B cell (primary cell): ENCODE results near the gene SZT2. TPM values are rescaled to one million over a fixed set of nuclear protein-coding genes. Genes with fewer than 3 reads are reported as not detected.

Experiments used
- ATAC-seq: fragments of 200-7000 bp; cut with Tn5 transposase; one replicate; pipeline ENCODE4 v1.10.0; 2021; ENCODE audit warnings: low read depth, mild to moderate bottlenecking, moderate number of reproducible peaks, moderate library complexity
- CTCF ChIA-PET: fragments of 350-600 bp; sonication (Branson Sonifier 250); formaldehyde crosslinking; loops from one replicate; lab custom pipeline; 2021; ENCODE audit warnings: antibody characterized with exemption, inconsistent platforms; lab: Charles Lee
- POLR2A ChIA-PET: fragments of 350-600 bp; sonication (Branson Sonifier 250); formaldehyde crosslinking; loops from one replicate; lab custom pipeline; 2021; ENCODE audit warnings: antibody characterized with exemption; lab: Charles Lee
- DNase-seq: peaks from one replicate; pipeline ENCODE4 v3.0.0; 2013
- H2AFZ ChIP-seq: 2 replicates; pipeline ENCODE4 v1.6.1; 2012; ENCODE audit warnings: mild to moderate bottlenecking, low read depth, low read length; ENCODE audit not compliant: insufficient read depth, poor library complexity, severe bottlenecking
- H3K27ac ChIP-seq, 2 donors: 1 replicate in 1 of 2; 2 replicates in 1 of 2; pipeline ENCODE4 v1.5.1; 2012 to 2013; ENCODE audit warnings: low read length in 2 of 2, mild to moderate bottlenecking in 2 of 2, moderate library complexity in 1 of 2
- H3K27me3 ChIP-seq, 4 experiments: fragments of 200-600 bp in 1 of 4; sonication (generic) in 1 of 4; replicated peaks in 1 of 4; 1 replicate in 2 of 4; 2 replicates in 2 of 4; pipeline versions ENCODE4 v1.6.1 to v1.7.0; 2013 to 2016; ENCODE audit warnings: low read length in 3 of 4, mild to moderate bottlenecking in 2 of 4, mixed read lengths in 1 of 4, moderate library complexity in 1 of 4; ENCODE audit not compliant: insufficient read depth in 4 of 4, control insufficient read depth in 3 of 4; ENCODE audit errors: control extremely low read depth in 1 of 4
- H3K36me3 ChIP-seq, 2 experiments: replicated peaks in 1 of 2; 1 replicate in 1 of 2; 2 replicates in 1 of 2; pipeline versions ENCODE4 v1.6.1 to v1.7.1; 2013; ENCODE audit warnings: low read length in 1 of 2; ENCODE audit not compliant: insufficient read depth in 2 of 2, control insufficient read depth in 1 of 2; ENCODE audit errors: control extremely low read depth in 1 of 2, extremely low read depth in 1 of 2
- H3K4me1 ChIP-seq, 2 donors: fragments of 200-600 bp in 1 of 2; sonication (generic) in 1 of 2; 1 replicate in 1 of 2; 2 replicates in 1 of 2; pipeline versions ENCODE4 v1.5.1 to v1.6.1; 2013 to 2017; ENCODE audit warnings: low read length in 2 of 2; ENCODE audit not compliant: control insufficient read depth in 2 of 2, insufficient read depth in 2 of 2
- H3K4me2 ChIP-seq: replicated peaks from 2 replicates; pipeline ENCODE3; 2012; ENCODE audit warnings: mild to moderate bottlenecking, low read depth, low read length; ENCODE audit not compliant: poor library complexity, severe bottlenecking
- H3K4me3 ChIP-seq, 5 experiments: fragments of 200-600 bp in 1 of 5; sonication (generic) in 1 of 5; 1 replicate in 3 of 5; 2 replicates in 2 of 5; pipeline versions ENCODE4 v1.5.1 to v1.7.0; 2011 to 2016; ENCODE audit warnings: low read length in 4 of 5, mild to moderate bottlenecking in 4 of 5, low read depth in 2 of 5, control low read depth in 1 of 5, moderate library complexity in 1 of 5; ENCODE audit not compliant: insufficient read depth in 1 of 5; ENCODE audit errors: control extremely low read depth in 1 of 5, extremely low read depth in 1 of 5
- H3K79me2 ChIP-seq: fragments of 200-600 bp; sonication (generic); one replicate; pipeline ENCODE4 v1.6.0; 2016; ENCODE audit warnings: low read length; ENCODE audit not compliant: control insufficient read depth, insufficient read depth
- H3K9ac ChIP-seq: fragments of 200-600 bp; sonication (generic); 2 replicates; pipeline ENCODE4 v1.6.1; 2017; ENCODE audit warnings: mild to moderate bottlenecking, low read length, moderate library complexity
- H3K9me3 ChIP-seq, 3 donors: one replicate each; pipeline versions ENCODE4 v1.6.1 to v1.7.1; 2013; ENCODE audit warnings: low read length in 2 of 3; ENCODE audit not compliant: control insufficient read depth in 2 of 3, insufficient read depth in 1 of 3; ENCODE audit errors: control extremely low read depth in 1 of 3
- H4K20me1 ChIP-seq: 2 replicates; pipeline ENCODE4 v1.6.0; 2012; ENCODE audit warnings: mild to moderate bottlenecking, low read length; ENCODE audit not compliant: insufficient read depth, control insufficient read depth, poor library complexity, severe bottlenecking
- H3K27ac Mint-ChIP-seq: one replicate; pipeline ENCODE4 v1.8.0; 2021; ENCODE audit warnings: mixed read lengths
- H3K27me3 Mint-ChIP-seq: one replicate; pipeline ENCODE4 v1.8.0; 2021; ENCODE audit warnings: mixed read lengths
- H3K4me1 Mint-ChIP-seq: one replicate; pipeline ENCODE4 v1.8.0; 2021; ENCODE audit warnings: mixed read lengths
- H3K4me3 Mint-ChIP-seq: one replicate; pipeline ENCODE4 v1.8.0; 2021; ENCODE audit warnings: mixed read lengths
- H3K9me3 Mint-ChIP-seq: one replicate; pipeline ENCODE4 v1.8.0; 2022; ENCODE audit warnings: mixed read lengths; ENCODE audit not compliant: insufficient read depth
- CTCF ChIP-seq: fragments of 200-600 bp; IDR thresholded peaks from one replicate; pipeline ENCODE4 v1.8.0; 2022; ENCODE audit warnings: antibody characterized with exemption, mild to moderate bottlenecking
- EZH2 ChIP-seq: IDR thresholded peaks from 2 replicates; pipeline ENCODE4 v1.6.1; 2012; ENCODE audit warnings: borderline replicate concordance, low read depth, mild to moderate bottlenecking, moderate library complexity, low read length; ENCODE audit not compliant: insufficient read depth, poor library complexity, severe bottlenecking
- WGBS: methylation state at CpG from one replicate; pipeline ENCODE4 v1.1.5; 2013; ENCODE audit warnings: missing lambda C conversion rate; ENCODE audit not compliant: insufficient coverage; 5-methylcytosine and 5-hydroxymethylcytosine counted together
- intact Hi-C: fragments of 100-400 bp; cut with micrococcal nuclease; formaldehyde crosslinking; loops from one replicate; pipeline ENCODE4 v1.10.0; 2022
- polyA plus RNA-seq: library from polyadenylated mRNA; depleted of rRNA; stranded (reverse); fragments of >200 nt; gene quantifications from 2 replicates; pipeline ENCODE4 v1.2.3, GENCODE V29; 2012
- total RNA-seq, 2 donors: library from RNA; stranded (reverse); fragments of 120-200 nt in 1 of 2; gene quantifications; 1 replicate in 1 of 2; 2 replicates in 1 of 2; pipeline versions ENCODE4 v1.2.3 to v1.2.4, GENCODE V29; 2013 to 2022

SZT2 gene
- total and polyA plus RNA-seq, 2 donors (not counting 1 experiment from before 2014, with no cell fraction given): 41.4 to 197 TPM

GRCh38 chr1:43493661-43494450 lies 104.2 kb downstream of the SZT2 start:
- peaks cover 0 to 28% (median 7%) of the 10 kb centered on the region in 3 donors for H3K9me3 ChIP-seq
- H3K27ac Mint-ChIP-seq: no peak overlapping the region
- no peak overlapping the region for H3K9ac ChIP-seq
- no peaks in the 10 kb centered on the region for H3K4me1 ChIP-seq
- no peaks in the 10 kb centered on the region for H3K36me3 ChIP-seq
- DNase-seq: no peak
- no peak overlapping the region for H3K4me3 Mint-ChIP-seq
- intact Hi-C loops: no loop called here
- no peak overlapping the region for H2AFZ ChIP-seq
- no peaks in the 10 kb centered on the region for H3K79me2 ChIP-seq
- ChIA-PET POLR2A (no interaction called here), CTCF (no interaction called here)
- peaks cover 7% of the 10 kb centered on the region for H3K9me3 Mint-ChIP-seq
- H4K20me1 ChIP-seq: no peaks in the 10 kb centered on the region
- no peaks in the 10 kb centered on the region for H3K4me1 Mint-ChIP-seq
- peaks cover 0 to 10% (median 2%) of the 10 kb centered on the region in 4 experiments for H3K27me3 ChIP-seq
- WGBS: 78% methylated on average over 8 of the region's 11 CpGs
- TF ChIP-seq EZH2 (no peak), CTCF (no peak)
- no peak overlapping the region for H3K27ac ChIP-seq
- H3K4me3 ChIP-seq: no peak overlapping the region
- no peak overlapping the region for H3K4me2 ChIP-seq
- peaks cover 23% of the 10 kb centered on the region for H3K27me3 Mint-ChIP-seq
- no peak for ATAC-seq

- ChIA-PET CTCF (no interaction called here), POLR2A (no interaction called here)
- intact Hi-C loops: no loop called here
- Histone ChIP-seq H4K20me1 (no peaks in the 10 kb centered on the region), H3K27me3 (peaks cover 0 to 10% (median 2%) of the 10 kb centered on the region in 4 experiments), H3K9ac (no peak overlapping the region), H3K9me3 (peaks cover 0 to 20% (median 5%) of the 10 kb centered on the region in 3 donors), H3K27ac (no peak overlapping the region), H3K36me3 (no peaks in the 10 kb centered on the region), H2AFZ (no peak overlapping the region), H3K4me2 (no peak overlapping the region), H3K4me1 (no peaks in the 10 kb centered on the region), H3K4me3 (no peak overlapping the region), H3K79me2 (no peaks in the 10 kb centered on the region)
- 93% methylated on average over 7 of the region's 7 CpGs for WGBS
- H3K27ac Mint-ChIP-seq: no peak overlapping the region
- no peaks in the 10 kb centered on the region for H3K4me1 Mint-ChIP-seq
- no peak for DNase-seq
- H3K27me3 Mint-ChIP-seq: peaks cover 31% of the 10 kb centered on the region
- TF ChIP-seq EZH2 (no peak), CTCF (no peak)
- no peak overlapping the region for H3K4me3 Mint-ChIP-seq
- no peak for ATAC-seq
- peaks cover 4% of the 10 kb centered on the region for H3K9me3 Mint-ChIP-seq
Observed at GRCh38 chr1:43495204-43495603, 105.5 kb downstream of the SZT2 start.
